H9 (cell line): ENCODE measurements around the gene FGF3. TPM values are rescaled to one million over a fixed set of nuclear protein-coding genes. Genes with fewer than 3 reads are reported as not detected.

Source experiments
- DNase-seq: peaks from one replicate; pipeline ENCODE4 v3.0.0-alpha.2; 2017
- H2AFZ ChIP-seq: one replicate; pipeline ENCODE4 v1.6.1; 2013; ENCODE audit warnings: mild to moderate bottlenecking, low read length, control low read depth, moderate library complexity
- H2AK5ac ChIP-seq: 2 replicates; pipeline ENCODE4 v1.6.1; 2013; ENCODE audit warnings: low read length, control low read depth, mixed read lengths; ENCODE audit not compliant: insufficient read length
- H2BK120ac ChIP-seq: one replicate; pipeline ENCODE4 v1.6.1; 2013; ENCODE audit warnings: low read depth, mild to moderate bottlenecking, low read length, control low read depth, inconsistent platforms; ENCODE audit not compliant: poor library complexity, severe bottlenecking
- H2BK12ac ChIP-seq: 2 replicates; pipeline ENCODE4 v1.6.1; 2013; ENCODE audit warnings: low read length, control low read depth, mixed read lengths, low read depth; ENCODE audit not compliant: insufficient read length
- H2BK15ac ChIP-seq: 2 replicates; pipeline ENCODE4 v1.6.1; 2013; ENCODE audit warnings: low read depth, low read length, control low read depth
- H2BK20ac ChIP-seq: one replicate; pipeline ENCODE4 v1.6.1; 2013; ENCODE audit warnings: low read depth, mild to moderate bottlenecking, low read length, control low read depth, inconsistent platforms; ENCODE audit not compliant: poor library complexity, severe bottlenecking
- H2BK5ac ChIP-seq: 2 replicates; pipeline ENCODE4 v1.6.1; 2013; ENCODE audit warnings: low read length, control low read depth, mixed read lengths; ENCODE audit not compliant: insufficient read length
- H3K14ac ChIP-seq: 2 replicates; pipeline ENCODE4 v1.6.1; 2013; ENCODE audit warnings: low read length, control low read depth; ENCODE audit not compliant: insufficient read depth
- H3K18ac ChIP-seq: 2 replicates; pipeline ENCODE4 v1.6.1; 2013; ENCODE audit warnings: low read depth, mild to moderate bottlenecking, mixed read lengths, low read length, control low read depth; ENCODE audit not compliant: insufficient read length
- H3K23ac ChIP-seq: 2 replicates; pipeline ENCODE4 v1.6.1; 2013; ENCODE audit warnings: low read length, control low read depth, mixed read lengths, low read depth; ENCODE audit not compliant: insufficient read length
- H3K23me2 ChIP-seq: 2 replicates; pipeline ENCODE4 v1.6.1; 2013; ENCODE audit warnings: low read depth, mild to moderate bottlenecking, mixed read lengths, low read length, control low read depth; ENCODE audit not compliant: insufficient read length, poor library complexity, severe bottlenecking
- H3K27ac ChIP-seq: 2 replicates; pipeline ENCODE4 v1.5.1; 2013; ENCODE audit warnings: low read length, control low read depth, mixed read lengths, low read depth; ENCODE audit not compliant: insufficient read length
- H3K27me3 ChIP-seq: 2 replicates; pipeline ENCODE4 v1.6.1; 2013; ENCODE audit warnings: low read length, control low read depth, inconsistent platforms; ENCODE audit not compliant: insufficient read depth
- H3K4ac ChIP-seq: 2 replicates; pipeline ENCODE4 v1.6.1; 2013; ENCODE audit warnings: low read depth, mild to moderate bottlenecking, control low read depth, inconsistent platforms, low read length, moderate library complexity
- H3K4me1 ChIP-seq: 2 replicates; pipeline ENCODE4 v1.6.1; 2013; ENCODE audit warnings: low read length, control low read depth, inconsistent platforms; ENCODE audit not compliant: insufficient read depth
- H3K4me2 ChIP-seq: 2 replicates; pipeline ENCODE4 v1.6.1; 2013; ENCODE audit warnings: low read length, control low read depth, mixed read lengths; ENCODE audit not compliant: insufficient read length, insufficient read depth
- H3K56ac ChIP-seq: 2 replicates; pipeline ENCODE4 v1.6.1; 2013; ENCODE audit warnings: low read depth, mild to moderate bottlenecking, mixed read lengths, low read length, control low read depth; ENCODE audit not compliant: insufficient read length
- H3K79me1 ChIP-seq: 2 replicates; pipeline ENCODE4 v1.6.1; 2013; ENCODE audit warnings: low read depth, mild to moderate bottlenecking, moderate library complexity, low read length, control low read depth, inconsistent platforms; ENCODE audit not compliant: insufficient read depth, poor library complexity, severe bottlenecking
- H3K79me2 ChIP-seq: 2 replicates; pipeline ENCODE4 v1.6.1; 2013; ENCODE audit warnings: low read length, control low read depth, inconsistent platforms; ENCODE audit not compliant: insufficient read depth
- H3K9ac ChIP-seq: 2 replicates; pipeline ENCODE4 v1.6.1; 2013; ENCODE audit warnings: low read length, control low read depth, mixed read lengths; ENCODE audit not compliant: insufficient read length; ENCODE audit errors: extremely low read depth
- H3K9me3 ChIP-seq: one replicate; pipeline ENCODE4 v1.6.1; 2013; ENCODE audit warnings: low read depth, low read length, inconsistent platforms; ENCODE audit not compliant: control insufficient read depth
- H3T11ph ChIP-seq: one replicate; pipeline ENCODE4 v1.6.1; 2013; ENCODE audit warnings: mild to moderate bottlenecking, low read length, control low read depth, inconsistent platforms
- H4K20me1 ChIP-seq: one replicate; pipeline ENCODE4 v1.6.1; 2013; ENCODE audit not compliant: control insufficient read depth, insufficient read length, insufficient read depth
- H4K5ac ChIP-seq: 2 replicates; pipeline ENCODE4 v1.6.1; 2013; ENCODE audit warnings: low read depth, mild to moderate bottlenecking, mixed read lengths, low read length, control low read depth; ENCODE audit not compliant: insufficient read length
- H4K8ac ChIP-seq: replicated peaks from 2 replicates; pipeline ENCODE4 v1.6.1; 2013; ENCODE audit warnings: low read length, control low read depth, mixed read lengths, low read depth; ENCODE audit not compliant: insufficient read length
- H4K91ac ChIP-seq: 2 replicates; pipeline ENCODE4 v1.6.1; 2013; ENCODE audit warnings: low read depth, mild to moderate bottlenecking, moderate library complexity, mixed read lengths, low read length, control low read depth; ENCODE audit not compliant: insufficient read length
- H3K27ac Mint-ChIP-seq, 3 experiments: 2 replicates in 2 of 3; 3 replicates in 1 of 3; pipeline ENCODE4 v1.8.0; 2020 to 2021; ENCODE audit warnings: mixed read lengths in 3 of 3, mild to moderate bottlenecking in 1 of 3, moderate library complexity in 1 of 3
- H3K27me3 Mint-ChIP-seq: 2 replicates; pipeline ENCODE4 v1.8.0; 2021; ENCODE audit warnings: low read depth, mild to moderate bottlenecking, moderate library complexity, mixed read lengths
- H3K36me3 Mint-ChIP-seq, 3 experiments: 2 replicates in 2 of 3; 3 replicates in 1 of 3; pipeline ENCODE4 v1.8.0; 2020 to 2021; ENCODE audit warnings: low read depth in 3 of 3, mixed read lengths in 3 of 3; ENCODE audit not compliant: insufficient read depth in 1 of 3
- H3K4me1 Mint-ChIP-seq, 2 experiments: 2 replicates each; pipeline ENCODE4 v1.8.0; 2020; ENCODE audit warnings: mixed read lengths in 2 of 2
- H3K4me3 Mint-ChIP-seq, 2 experiments: 2 replicates in 1 of 2; 3 replicates in 1 of 2; pipeline ENCODE4 v1.8.0; 2020 to 2021; ENCODE audit warnings: mild to moderate bottlenecking in 2 of 2, mixed read lengths in 2 of 2, moderate library complexity in 1 of 2
- H3K9me3 Mint-ChIP-seq, 2 experiments: 2 replicates in 1 of 2; 3 replicates in 1 of 2; pipeline ENCODE4 v1.8.0; 2020; ENCODE audit warnings: mild to moderate bottlenecking in 2 of 2, mixed read lengths in 2 of 2, moderate library complexity in 1 of 2
- CTCF ChIP-seq: fragments of 200-600 bp; sonication (generic); conservative IDR thresholded peaks from 3 replicates; pipeline ENCODE4 v1.8.0; 2021; ENCODE audit warnings: antibody characterized with exemption, mild to moderate bottlenecking
- WGBS: extraction: QIAGEN DNeasy Blood & Tissue Kit; methylation state at CpG from one replicate; pipeline ENCODE4 v1.1.7; 2013; ENCODE audit warnings: missing lambda C conversion rate, low lambda C conversion rate, mixed read lengths; ENCODE audit not compliant: insufficient read length; ENCODE audit errors: extremely low coverage; 5-methylcytosine and 5-hydroxymethylcytosine counted together
- total RNA-seq: library from RNA; stranded (reverse); gene quantifications from 2 replicates; pipeline ENCODE4 v1.2.1, GENCODE V29; 2021

FGF3 gene
- total RNA-seq, 1 experiment from 2014 or later, result not detected

DNA sequence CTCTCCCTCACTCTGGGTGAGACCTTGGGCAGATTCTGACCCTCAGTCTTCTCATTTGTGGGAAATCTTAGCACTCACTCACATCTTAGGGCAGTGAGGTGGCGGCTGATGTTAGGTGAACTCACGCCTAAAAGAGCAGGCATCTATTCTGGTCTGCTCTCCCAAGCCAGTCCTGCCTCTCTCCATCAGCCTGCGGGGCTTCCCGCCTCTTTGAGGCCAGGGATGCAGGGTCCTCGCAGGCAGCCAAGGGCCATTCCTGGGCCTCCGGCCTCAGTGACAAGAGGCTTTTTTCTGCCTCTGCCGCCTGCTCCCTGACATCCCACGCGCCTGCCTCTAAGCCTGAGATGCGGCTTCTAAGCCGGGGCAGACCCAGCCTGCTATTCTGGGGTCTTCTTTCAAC lies 30.3 kb downstream of the FGF3 start:
- Histone ChIP-seq H2BK15ac (no peak overlapping the region), H3K27ac (no peak overlapping the region), H3K79me1 (no peaks in the 10 kb centered on the region), H3K9me3 (no peaks in the 10 kb centered on the region), H3K23me2 (no peaks in the 10 kb centered on the region), H3K56ac (no peak overlapping the region), H3K14ac (no peak overlapping the region; the same call in 1 of the 2 replicates), H3K79me2 (no peaks in the 10 kb centered on the region), H3K23ac (no peak overlapping the region), H2BK12ac (no peak overlapping the region), H4K91ac (no peak overlapping the region), H3T11ph (no peak overlapping the region), H3K18ac (no peak overlapping the region), H2BK5ac (no peak overlapping the region), H2BK120ac (no peak overlapping the region), H2BK20ac (no peak overlapping the region), H3K27me3 (no peaks in the 10 kb centered on the region), H2AK5ac (no peak overlapping the region), H3K4me1 (0 out of 2 replicates have a peak, but pooled peaks cover 2% of the 10 kb centered on the region), H4K5ac (no peak overlapping the region), H2AFZ (no peak overlapping the region), H3K9ac (no peak overlapping the region), H3K4ac (no peak overlapping the region), H3K4me2 (no peak overlapping the region), H4K8ac (no peak overlapping the region), H4K20me1 (no peaks in the 10 kb centered on the region)
- no peak for TF ChIP-seq CTCF
- Mint-ChIP-seq H3K4me3 (no peak overlapping the region), H3K27me3 (no peaks in the 10 kb centered on the region; the same call in 1 of the 2 replicates), H3K4me1 (peaks cover 10 to 12% of the 10 kb centered on the region in 2 experiments), H3K27ac (no peak overlapping the region), H3K36me3 (no peaks in the 10 kb centered on the region), H3K9me3 (no peaks in the 10 kb centered on the region)
- no peak for DNase-seq
- no CpG with 5 or more reads among the region's 11 CpGs for WGBS
